ENCODE results near the gene MLLT3. TPM values are rescaled to one million over a fixed set of nuclear protein-coding genes. Genes with fewer than 3 reads are reported as not detected.

The MLLT3 gene
- total and polyA plus RNA-seq, 8 donors: 6.5 to 48.7 (median 24.4) TPM

GRCh38 chr9:20505574-20505973, 116.7 kb downstream of the MLLT3 start:
- no peaks in the 10 kb centered on the region for H3K36me3 ChIP-seq
- H3K4me3 ChIP-seq: no peak overlapping the region
- TF ChIP-seq POLR2A (IDR thresholded peaks at IDR 0.05): no peak
- no peak for TF ChIP-seq EP300 (IDR thresholded peaks at IDR 0.05)
- TF ChIP-seq CTCF (IDR thresholded peaks at IDR 0.05): no peak
- no peak for TF ChIP-seq POLR2AphosphoS5 (IDR thresholded peaks at IDR 0.05)
- 93 to 99% (median 97%) methylated on average over 5 of the region's 5 CpGs for WGBS, 5 donors
- H3K27me3 ChIP-seq: no peaks in the 10 kb centered on the region
- no peak overlapping the region for H3K27ac ChIP-seq
- no peak for DNase-seq
- H3K9me3 ChIP-seq: no peaks in the 10 kb centered on the region
- intact Hi-C loops (cut with DNase I; ENCODE audit: low total_unique reads): no loop called here
- H3K4me1 ChIP-seq: peaks cover 0 to 30% (median 12%) of the 10 kb centered on the region in 4 donors

GRCh38 chr9:20504930-20505329, 117.4 kb downstream of the MLLT3 start:
- 96 to 100% (median 98%) methylated on average over 1 of the region's 1 CpG for WGBS, 5 donors
- Histone ChIP-seq H3K9me3 (no peaks in the 10 kb centered on the region), H3K27me3 (no peaks in the 10 kb centered on the region), H3K27ac (no peak overlapping the region), H3K4me3 (no peak overlapping the region), H3K36me3 (no peaks in the 10 kb centered on the region), H3K4me1 (peaks cover 0 to 30% (median 12%) of the 10 kb centered on the region in 4 donors)
- TF ChIP-seq EP300 (IDR thresholded peaks at IDR 0.05) (no peak), POLR2A (IDR thresholded peaks at IDR 0.05) (no peak), POLR2AphosphoS5 (IDR thresholded peaks at IDR 0.05) (no peak), CTCF (IDR thresholded peaks at IDR 0.05) (no peak)
- peak in 1 of 2 donors; percentile 38 for DNase-seq
- intact Hi-C loops (cut with DNase I; ENCODE audit: low total_unique reads): no loop called here

GRCh38 chr9:20500101-20500500, 122.2 kb downstream of the MLLT3 start:
- intact Hi-C loops (cut with DNase I; ENCODE audit: low total_unique reads): no loop called here
- DNase-seq: no peak
- Histone ChIP-seq H3K36me3 (no peaks in the 10 kb centered on the region), H3K27me3 (no peaks in the 10 kb centered on the region), H3K9me3 (no peaks in the 10 kb centered on the region), H3K4me3 (no peak overlapping the region), H3K27ac (no peak overlapping the region), H3K4me1 (peaks cover 0 to 19% (median 8%) of the 10 kb centered on the region in 4 donors)
- 84 to 98% (median 90%) methylated on average over 2 of the region's 2 CpGs for WGBS, 5 donors
- TF ChIP-seq POLR2A (IDR thresholded peaks at IDR 0.05): no peak

GRCh38 chr9:20499013-20499412, 123.3 kb downstream of the MLLT3 start:
- H3K9me3 ChIP-seq: no peaks in the 10 kb centered on the region
- intact Hi-C loops (cut with DNase I; ENCODE audit: low total_unique reads): no loop called here
- H3K36me3 ChIP-seq: no peaks in the 10 kb centered on the region
- TF ChIP-seq POLR2AphosphoS5 (IDR thresholded peaks at IDR 0.05) (no peak), POLR2A (IDR thresholded peaks at IDR 0.05) (no peak), EP300 (IDR thresholded peaks at IDR 0.05) (no peak), CTCF (IDR thresholded peaks at IDR 0.05) (no peak)
- no peaks in the 10 kb centered on the region for H3K27me3 ChIP-seq
- H3K4me3 ChIP-seq: no peak overlapping the region
- H3K4me1 ChIP-seq: peaks cover 0 to 21% (median 8%) of the 10 kb centered on the region in 4 donors
- no peak for DNase-seq
- no peak overlapping the region for H3K27ac ChIP-seq

- no peak overlapping the region for H3K4me3 ChIP-seq
- H3K9me3 ChIP-seq: no peaks in the 10 kb centered on the region
- H3K27me3 ChIP-seq: no peaks in the 10 kb centered on the region
- H3K36me3 ChIP-seq: no peaks in the 10 kb centered on the region
- 74 to 79% (median 79%) methylated on average over 2 of the region's 2 CpGs for WGBS, 5 donors
- intact Hi-C loops (cut with DNase I; ENCODE audit: low total_unique reads): no loop called here
- peaks cover 0 to 26% (median 8%) of the 10 kb centered on the region in 4 donors for H3K4me1 ChIP-seq
- TF ChIP-seq CTCF (IDR thresholded peaks at IDR 0.05): no peak
- TF ChIP-seq POLR2AphosphoS5 (IDR thresholded peaks at IDR 0.05): no peak
- no peak for TF ChIP-seq POLR2A (IDR thresholded peaks at IDR 0.05)
- TF ChIP-seq EP300 (IDR thresholded peaks at IDR 0.05): no peak
- no peak overlapping the region for H3K27ac ChIP-seq
- DNase-seq: no peak
Measured at GRCh38 chr9:20496328-20496727, 126.0 kb downstream of the MLLT3 start.
